ENCODE data around the gene VPS13C.

The VPS13C gene

DNA sequence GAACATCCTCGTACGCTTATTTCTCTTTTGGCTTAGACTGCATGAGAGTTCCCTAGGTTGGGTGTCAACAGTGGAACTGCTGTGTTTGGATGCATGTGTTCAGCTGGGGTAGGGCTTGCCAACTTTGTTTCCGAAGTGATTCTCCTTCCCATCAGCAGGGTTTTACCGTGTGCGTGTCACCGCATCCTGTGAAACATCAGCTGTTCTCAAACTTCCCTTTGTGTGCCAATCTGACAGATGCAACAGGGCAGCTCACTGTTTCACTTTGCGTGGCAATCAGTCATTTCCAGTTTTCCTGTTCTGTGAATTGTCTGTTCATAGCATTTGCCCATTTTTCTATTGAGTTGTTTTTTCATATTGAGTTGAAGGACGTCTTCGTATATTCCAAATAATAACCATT lies 218.8 kb downstream of the VPS13C start:
- no peak for FAIRE-seq

DNA sequence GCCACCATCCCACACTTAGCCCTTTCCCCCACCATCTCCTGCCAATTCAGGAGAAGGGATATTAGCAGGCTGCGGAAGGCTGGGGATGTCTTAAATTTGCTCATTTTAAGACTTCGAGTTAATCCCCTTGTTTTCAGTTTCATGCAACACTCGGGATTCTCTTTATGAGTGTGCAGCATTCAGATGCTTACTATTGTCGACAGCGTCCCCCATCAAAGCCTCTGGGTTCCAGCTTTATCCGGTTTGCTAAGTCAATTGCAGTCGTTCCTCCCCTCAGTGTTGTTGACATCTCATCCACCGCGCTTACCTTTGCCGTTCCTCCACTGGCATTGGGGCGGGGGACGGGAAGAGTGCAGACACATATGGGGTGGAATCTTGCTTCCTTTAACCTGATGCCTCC lies 220.2 kb downstream of the VPS13C start:
- FAIRE-seq: no peak

DNA sequence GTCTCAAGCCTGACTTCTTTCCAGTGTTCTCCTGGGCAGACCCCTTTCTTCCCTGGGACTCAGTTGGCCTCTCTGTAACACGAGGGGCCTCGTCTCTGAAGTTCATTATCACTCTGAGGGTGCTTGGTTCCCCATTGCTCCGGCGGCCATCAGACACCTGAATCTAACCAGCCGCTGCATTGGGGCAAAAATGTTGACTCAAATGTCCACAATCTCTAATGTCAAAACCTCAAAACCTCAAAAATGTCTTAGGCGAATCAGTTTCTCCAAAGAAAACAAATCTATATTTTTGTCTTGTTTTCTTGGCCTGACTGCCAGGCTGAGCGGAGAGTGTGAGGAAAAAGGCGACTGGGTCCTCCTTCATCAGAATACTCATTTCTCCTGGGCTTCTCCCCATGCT lies 220.7 kb downstream of the VPS13C start:
- no peak for FAIRE-seq

DNA sequence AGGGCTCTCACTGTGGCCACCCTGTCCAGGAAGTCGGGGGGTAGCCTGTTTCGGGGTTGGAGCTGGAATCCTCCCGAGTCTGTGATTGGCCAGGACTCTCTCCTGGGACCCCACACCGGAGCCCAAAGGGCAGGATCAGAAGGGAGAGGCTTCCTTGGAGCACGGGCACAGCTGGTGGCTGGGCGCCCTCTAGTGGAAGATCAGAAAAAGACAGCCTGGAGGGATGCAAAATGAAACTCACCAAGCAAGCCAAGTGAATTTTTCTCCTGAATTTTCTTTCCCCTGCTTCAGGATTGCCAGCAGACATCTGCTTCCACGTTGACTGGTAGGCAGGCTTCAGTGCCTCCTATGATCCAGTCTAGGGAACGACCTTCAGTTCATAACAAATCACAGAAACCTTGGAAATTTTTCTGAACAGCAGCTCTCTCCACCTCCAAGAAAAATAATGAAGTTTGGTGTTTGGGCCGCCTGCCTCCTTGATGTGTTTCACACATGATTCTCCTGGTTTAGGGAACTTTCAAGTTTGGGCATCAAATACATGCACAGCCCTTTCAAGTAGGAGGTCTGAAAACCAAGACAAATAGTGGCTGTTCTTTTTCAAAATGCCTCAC lies 224.6 kb downstream of the VPS13C start:
- peak; percentile 34 for FAIRE-seq

DNA sequence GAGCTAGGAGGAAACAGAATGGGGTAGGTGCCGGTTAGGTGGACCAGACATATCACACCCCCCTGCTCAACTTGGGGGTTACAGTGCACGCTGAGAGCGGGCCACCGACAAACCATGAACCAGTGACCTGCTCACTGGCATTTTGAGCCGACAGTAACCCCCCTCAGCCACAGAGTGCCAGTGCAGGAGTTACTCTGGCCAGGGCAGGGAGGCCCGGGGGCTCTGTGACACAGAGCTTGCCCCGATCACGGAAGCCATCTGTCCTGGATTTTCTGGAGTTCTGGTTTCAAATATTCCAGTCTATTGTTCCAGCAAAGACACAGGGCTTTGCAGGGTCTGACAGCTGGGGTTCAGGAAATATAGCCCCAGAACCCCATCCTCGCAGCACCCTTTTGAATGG lies 225.2 kb downstream of the VPS13C start:
- FAIRE-seq: no peak

DNA sequence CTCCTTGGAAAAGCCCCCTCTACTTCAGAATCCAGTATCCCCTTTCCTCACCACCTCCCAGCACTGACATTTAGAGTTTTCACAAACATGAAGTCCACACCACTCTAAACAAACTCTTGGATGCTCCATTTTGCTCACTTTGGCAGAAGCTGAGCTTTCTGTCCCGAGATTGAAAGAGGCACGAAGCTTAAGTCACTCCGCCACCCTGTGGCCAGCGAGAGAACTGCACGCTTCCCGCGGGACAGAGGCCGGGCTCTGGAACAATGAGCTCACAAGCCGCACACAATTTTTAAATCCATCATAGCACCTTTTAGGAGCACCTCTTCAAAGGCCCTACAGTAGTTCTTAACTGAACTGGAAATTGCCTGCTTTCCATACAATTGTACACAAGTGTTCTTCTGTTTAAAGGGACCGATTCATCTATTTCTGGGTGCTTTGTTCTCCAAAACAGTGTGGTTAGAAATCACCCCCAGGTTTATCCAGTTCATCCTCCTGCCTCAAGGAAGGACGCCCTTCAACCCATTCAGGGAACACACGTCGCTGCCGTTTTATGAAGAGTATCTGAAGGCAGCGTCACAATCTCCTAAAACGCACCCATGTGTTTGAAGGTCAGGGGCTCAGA lies 226.1 kb downstream of the VPS13C start:
- peak; percentile 86 for FAIRE-seq

DNA sequence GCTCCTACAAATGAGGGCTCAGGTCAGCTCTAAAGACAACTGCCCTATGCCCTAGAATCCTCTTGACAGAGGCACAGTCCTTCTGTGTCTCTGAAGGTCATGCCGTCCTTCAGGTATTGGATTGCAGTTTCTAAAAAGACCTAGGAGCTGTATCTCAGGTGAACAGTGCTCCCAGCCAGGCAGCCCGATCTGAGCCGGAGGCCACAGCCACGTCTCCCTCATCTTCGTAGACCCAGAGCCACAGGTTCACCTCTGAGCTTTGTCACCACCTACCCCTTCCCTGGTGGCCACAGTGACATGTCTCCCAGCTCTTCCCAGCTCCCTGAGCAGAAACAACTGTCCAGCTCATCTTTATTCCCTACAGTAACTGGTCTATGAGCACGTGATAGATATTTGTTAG lies 228.0 kb downstream of the VPS13C start:
- no peak for FAIRE-seq

DNA sequence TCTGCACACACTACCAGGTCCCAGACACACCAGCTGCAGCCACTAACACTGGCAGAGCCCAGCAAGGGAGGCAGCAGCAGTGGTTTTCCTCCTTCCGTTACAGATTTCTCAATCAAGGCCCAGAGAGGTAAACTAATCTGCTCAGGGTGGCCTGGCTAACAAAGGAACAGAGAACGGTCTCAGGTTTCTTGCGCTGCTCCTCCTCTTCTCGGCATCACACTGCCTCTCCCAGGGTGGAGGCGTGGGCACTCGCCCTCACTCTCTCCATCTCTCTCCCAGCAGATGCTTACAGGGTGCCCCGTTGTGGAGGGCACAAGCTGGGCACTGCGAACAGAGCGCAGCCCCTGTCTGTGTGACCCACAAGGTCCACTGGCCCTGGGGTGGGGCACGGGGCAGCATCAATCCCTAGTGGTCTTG lies 228.7 kb downstream of the VPS13C start:
- FAIRE-seq: no peak

DNA sequence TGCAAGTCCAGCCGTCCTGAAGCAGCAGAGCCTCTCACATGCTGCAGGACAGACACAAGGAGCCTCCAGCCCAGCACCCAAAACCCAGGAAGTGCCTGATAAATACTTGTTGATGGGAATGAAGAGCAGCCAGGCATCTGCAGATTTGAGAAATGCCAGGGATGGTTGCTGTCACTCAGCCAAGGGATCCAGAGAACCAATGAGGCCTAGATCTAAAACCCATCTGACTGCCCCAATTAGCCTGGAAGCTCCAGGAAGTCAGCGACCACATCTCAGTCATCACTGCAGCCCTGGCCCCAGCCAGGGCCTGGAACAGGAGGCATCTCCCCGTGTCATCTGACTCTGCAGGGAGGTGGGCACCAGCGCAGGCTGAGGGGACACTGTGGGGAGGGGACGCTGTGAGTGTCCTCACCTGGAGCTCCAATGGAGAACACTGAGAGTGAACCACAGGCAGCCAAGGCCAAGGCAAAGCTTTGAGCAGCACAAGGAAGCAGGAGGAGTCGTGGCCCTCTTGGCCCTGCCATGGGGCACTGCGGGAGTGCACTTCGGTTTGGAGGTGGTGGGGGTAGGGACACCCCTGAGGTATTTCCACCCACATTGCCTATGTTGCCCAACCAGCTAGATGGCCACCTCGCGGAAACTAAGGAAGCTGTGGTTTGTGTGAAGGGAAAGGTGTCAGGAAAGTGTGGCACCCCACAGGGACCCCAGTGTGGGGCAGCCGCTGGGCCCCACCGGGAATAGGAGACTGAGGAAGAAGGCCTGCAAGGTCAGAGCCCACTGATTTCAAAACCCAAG lies 229.5 kb downstream of the VPS13C start:
- FAIRE-seq: no peak

DNA sequence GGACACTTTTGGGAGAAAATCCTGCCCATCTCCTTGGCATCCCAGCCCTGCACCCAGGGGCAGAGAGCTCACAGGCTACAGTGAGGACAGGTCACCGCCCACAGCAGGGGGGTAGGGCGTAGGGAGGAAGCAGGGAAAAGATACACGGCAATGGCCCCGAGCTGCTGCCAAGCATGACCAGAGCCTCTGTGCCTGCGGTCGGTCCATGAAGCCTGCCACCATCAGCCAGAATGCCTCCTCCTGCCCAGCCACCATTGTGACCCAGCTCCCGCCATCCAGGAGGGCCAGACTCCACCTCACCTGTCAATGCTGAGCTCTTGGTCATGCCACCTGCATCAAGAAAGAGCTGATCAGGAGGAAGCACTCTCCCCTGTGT lies 230.7 kb downstream of the VPS13C start:
- no peak for FAIRE-seq

DNA sequence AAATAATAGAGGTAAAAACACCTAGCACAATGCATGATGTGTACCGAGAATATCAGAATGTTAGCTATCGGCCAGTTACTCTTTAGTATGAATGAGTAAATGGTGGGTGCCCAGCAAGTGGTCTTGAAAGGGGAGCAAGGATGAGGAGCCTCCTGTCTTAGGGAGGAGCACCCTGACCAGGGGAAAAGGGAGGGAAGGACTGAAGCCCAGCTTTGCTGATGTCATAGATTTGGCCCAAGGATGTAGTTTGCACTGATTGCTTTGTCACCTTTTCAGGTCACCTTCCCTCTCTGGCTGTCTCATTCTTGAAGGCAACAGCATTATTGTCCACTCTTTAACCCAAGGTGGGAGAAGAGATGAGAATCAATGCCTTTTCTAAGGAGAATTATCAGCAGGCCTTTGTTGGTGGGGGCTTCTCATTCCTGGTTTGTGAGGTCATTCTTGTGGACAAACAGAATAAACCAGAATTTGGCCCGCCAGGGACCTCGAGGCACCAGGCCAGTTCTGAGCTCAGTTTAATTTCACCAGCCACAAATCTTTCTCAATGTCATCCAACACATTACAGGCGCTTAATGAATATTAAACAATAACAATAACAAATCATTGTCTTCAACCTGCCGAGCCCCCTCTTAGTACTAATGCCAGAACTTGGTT lies 231.3 kb downstream of the VPS13C start:
- no peak for FAIRE-seq

DNA sequence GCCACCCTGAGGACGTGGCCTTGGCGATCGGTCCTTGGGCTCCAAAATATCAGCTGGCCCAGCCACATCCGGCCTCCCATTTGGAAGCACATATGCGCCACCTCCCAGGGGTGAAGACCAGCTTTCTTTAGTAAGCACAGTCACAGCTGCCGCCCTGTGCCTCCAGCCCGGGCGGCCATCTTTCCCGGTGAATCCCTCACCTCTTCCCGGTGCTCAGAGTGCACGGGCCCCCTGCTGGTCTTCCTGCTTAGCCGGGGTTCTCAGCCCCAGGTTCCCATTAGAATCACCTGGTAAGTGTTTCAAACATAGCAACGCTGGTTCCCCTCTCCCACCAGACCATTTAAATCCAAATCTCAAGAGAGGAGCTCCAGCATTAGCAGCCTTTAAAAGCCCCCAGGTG lies 232.2 kb downstream of the VPS13C start:
- no peak for FAIRE-seq

DNA sequence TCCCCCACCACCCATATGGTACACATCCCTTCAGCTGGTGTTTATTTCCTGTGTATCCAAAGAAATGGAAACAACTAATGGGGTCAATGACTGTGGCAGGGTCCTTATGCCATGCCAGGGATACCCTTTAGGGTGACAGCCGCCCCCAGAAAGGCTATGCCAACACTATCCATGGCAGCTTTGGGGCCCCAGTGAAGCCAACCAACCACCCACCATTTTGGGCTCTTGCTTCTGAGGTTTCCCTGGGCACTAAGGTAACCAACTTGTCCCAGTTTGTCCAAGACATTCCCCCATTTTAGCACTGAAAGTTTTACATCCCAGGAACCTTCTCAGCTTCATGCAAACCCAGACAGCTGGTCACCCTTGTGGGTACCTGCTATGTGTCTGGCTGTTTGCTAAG lies 233.1 kb downstream of the VPS13C start:
- FAIRE-seq: no peak

DNA sequence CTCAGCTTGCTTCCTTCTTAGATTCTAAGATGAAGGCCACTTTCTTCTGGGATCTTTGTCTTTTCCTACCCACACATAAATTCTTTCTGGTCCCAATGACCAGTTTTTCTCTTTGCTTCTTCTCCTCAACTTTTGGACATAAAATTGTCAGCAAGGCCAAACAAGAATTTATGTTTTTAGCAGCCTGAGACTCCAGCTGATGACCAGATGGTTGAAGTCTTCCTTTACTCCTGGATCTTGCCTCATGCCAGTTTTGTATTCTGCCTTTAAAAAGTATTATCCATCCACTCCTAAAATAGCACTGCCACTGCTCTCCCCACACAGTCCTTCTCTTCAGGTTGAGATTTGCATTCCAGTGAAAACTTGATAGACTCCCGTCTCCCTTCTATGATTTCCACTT lies 236.0 kb downstream of the VPS13C start:
- no peak for FAIRE-seq

DNA sequence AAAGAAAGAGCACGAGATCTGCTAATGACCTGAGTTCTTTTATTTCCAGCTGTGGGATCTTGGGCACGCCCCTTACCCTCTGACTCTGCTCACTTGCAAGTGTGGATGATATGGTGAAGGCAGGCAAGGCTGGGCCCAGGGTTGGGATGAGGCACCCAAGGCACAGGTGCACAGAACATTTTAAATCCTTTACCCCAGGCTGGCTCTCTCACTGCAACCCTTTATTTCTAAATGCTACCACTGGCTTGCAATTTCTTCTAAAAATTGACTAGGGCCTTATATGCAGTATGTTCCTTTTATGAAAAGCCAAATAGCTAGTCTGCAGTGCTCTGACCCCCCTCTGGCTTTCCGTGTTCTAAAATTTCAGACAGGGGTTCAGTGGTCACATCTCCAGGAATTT lies 237.7 kb downstream of the VPS13C start:
- no peak for FAIRE-seq

DNA sequence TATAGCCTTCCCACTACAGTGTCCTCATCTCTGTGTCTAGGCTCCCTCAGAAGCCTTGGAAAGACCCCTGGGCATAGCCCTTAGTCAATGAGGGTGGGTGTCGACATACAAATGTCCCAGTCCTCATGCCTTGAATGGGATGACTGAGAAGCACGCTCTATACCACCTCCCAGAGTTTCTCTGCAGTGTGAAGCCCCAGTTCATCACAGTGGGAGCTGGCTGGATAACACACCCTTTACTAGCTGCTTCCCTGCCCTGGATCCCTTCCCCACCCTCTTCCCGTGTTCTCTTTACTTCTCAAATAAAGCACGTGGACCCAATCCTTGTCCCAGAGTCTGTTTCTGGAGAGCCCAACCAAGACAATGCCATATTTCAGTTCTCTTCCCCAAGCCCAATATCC lies 239.3 kb downstream of the VPS13C start:
- no peak for FAIRE-seq

DNA sequence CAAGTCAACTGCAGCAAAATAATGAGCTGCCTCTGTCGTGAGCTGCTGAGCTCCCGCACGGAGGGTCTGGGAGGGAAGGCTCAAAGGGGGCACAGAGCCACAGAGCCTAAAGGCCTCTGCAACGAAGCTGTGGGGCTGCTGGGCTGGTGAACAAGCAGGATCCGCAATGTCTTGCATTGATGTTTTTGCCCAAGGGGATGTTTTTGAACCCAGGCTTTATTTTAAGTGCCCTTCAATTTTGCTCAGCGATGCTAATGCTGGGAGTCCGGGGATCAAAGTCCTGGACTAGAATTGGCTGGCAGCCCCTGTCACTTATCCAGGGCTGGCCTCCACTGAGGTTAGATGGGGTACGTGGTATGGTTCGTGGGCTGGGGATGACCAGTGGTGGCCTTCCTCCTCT lies 240.0 kb downstream of the VPS13C start:
- FAIRE-seq: no peak

DNA sequence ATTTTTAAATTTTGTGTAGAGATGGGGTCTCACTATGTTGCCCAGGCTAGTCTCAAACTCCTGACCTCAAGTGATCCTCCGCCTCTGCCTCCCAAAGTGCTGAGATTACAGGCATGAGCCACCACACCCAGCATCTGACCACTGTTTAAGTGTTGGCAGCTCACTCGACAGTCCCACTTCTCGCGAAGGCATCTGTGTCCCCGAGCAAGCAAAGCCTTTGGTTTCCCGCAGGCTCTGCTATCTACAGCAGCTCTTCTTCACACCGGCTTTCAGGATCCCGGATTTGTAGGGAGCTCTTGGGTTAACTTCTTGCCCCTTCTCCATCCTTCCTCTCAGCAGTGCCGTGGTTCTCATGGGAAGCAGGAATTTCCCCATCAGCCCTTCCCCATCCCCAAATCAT lies 240.9 kb downstream of the VPS13C start:
- FAIRE-seq: no peak

DNA sequence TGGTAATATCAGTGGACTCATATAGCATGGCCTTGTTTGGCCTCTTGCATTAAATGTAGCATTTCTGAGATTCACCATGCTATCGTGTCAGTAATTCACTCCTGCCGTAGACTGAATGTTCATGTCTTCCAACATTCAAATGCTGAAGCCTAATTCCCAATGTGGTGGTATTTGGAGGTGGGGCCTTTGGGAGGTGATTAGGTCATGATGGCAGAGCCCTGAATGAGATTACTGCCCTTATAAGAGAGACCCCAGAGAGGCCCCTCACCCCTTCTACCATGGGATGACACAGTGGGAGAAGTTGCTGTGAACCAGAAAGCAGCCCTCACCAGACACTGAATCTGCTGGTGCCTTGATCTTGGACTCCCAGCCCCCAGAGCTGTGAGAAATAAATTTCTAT lies 241.4 kb downstream of the VPS13C start:
- FAIRE-seq: no peak

DNA sequence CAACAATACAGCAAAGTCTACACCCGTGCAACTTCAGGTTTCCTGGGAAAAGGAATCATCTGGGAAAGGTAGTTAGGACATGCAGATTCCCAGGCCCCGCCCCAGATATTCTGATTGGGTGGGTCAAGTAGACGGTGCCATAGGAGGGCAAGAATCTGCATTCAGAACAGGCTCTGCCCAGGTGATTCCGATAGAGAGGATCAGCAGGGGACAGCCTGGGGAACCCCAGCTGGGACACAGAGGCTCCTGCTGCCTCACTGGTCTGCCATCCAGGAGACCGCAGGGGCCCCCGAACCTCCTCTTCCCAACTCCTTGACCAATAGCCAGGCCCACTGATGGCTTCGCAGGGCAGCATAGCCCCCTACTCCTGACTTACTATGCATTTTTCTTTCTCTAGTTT lies 243.4 kb downstream of the VPS13C start:
- no peak for FAIRE-seq

DNA sequence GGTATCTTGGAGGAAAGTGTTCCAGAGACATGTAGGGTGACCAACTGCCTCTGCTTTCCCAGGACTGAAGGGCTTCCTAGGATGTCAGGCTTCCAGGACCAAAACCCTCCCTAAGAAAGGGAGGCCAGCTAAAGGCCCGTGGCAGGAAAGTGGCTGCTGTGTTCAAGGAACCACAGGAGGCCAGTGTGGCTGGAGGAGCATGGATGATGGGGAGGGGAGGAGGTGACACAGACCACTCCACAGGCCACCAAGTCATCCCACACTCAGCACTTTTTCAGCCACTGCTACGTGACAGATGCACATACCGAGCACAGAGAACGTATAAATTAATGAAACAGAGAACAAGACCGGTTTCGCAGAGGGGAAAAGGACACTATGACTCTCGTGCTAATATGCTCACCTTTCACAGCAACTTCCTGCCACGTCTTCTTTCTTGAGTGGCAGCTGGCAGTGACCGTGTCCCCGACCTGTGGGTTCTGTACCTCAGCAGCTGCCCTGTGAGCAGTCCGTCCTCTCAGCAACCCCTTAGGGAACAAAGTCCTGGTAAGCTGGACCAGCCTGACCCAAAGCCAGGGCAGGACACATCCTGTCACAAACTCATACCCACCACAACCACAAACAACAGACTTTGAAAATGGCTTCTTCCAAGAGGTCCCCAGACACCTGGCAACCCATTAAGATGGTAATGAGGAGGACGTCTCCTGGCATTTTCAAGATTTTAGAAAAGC lies 244.7 kb downstream of the VPS13C start:
- no peak for FAIRE-seq

DNA sequence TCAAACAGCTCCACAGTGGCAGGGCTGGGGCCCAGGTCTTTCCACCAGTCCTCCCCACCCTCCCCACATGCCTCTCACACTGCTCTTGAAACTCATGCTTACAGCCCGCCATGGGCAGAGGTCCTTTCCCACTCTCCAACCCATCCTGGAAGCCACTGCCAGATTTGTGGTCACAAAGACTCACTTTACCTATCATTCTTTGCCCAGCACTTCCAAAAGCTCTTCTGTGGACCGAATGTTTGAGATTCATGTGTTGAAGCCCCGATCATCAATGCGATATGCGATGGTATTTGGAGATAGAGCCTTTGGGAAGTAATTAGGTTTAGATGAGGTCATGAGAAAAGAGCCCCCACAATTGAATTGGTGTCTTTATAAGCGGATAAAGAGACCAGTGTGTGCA lies 247.8 kb downstream of the VPS13C start:
- FAIRE-seq: no peak

DNA sequence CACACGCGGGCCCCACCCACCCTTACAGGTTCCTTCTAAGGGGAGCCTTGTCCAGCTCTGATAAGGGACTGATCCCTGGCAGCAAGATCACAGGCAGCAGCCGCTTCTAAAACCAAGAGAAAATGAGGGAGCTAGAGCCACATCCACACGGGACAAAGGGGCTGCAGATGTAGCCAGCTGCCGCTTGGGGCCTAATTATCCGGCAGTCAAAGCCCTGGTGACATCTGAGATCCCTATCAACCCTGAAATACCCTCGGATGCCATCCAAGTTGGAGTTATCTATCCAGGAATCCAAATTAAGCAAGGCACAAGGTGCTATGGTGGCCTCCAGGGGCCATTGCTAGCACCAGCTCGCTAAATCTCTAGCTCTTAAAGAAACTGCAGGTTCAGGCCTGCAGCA lies 248.3 kb downstream of the VPS13C start:
- FAIRE-seq: no peak

Data from A204.1 (cell line).